Hematopoietic multipotent progenitor cell treated with erythropoietin and hydrocortisone succinate and interleukin-3 and kit ligand, for 6 days (in vitro differentiated cells): ENCODE data around the gene BBS1.
A peak's percentile ranks its signal among the peaks of the same experiment; 100 is the strongest.

Source experiments
- DNase-seq: peaks from one replicate; pipeline ENCODE4 v3.0.0-alpha.2; 2015

Gene BBS1

DNA sequence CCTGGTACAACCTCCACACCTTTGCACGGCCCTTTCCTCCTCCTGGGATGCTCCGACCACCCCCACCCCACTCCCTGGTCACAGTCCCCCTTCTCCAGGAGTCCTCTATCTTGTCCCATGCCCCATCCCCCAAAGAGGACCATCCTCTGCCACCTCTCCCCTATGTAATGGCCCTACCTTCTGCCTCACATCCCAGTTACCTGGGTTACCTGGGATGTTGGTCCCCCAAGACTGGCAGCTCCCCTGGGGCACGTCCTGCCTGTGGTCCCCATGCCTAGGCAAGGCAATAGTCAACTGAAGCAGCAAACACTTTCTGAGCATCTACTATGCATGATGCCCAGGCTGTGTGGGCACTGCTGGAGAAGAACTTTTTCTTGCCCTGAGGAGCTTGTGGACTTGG is 45.0 kb downstream of the BBS1 start:
- no peak for DNase-seq

GRCh38 chr11:66556086-66556485 is 45.7 kb downstream of the BBS1 start:
- no peak for DNase-seq

DNA sequence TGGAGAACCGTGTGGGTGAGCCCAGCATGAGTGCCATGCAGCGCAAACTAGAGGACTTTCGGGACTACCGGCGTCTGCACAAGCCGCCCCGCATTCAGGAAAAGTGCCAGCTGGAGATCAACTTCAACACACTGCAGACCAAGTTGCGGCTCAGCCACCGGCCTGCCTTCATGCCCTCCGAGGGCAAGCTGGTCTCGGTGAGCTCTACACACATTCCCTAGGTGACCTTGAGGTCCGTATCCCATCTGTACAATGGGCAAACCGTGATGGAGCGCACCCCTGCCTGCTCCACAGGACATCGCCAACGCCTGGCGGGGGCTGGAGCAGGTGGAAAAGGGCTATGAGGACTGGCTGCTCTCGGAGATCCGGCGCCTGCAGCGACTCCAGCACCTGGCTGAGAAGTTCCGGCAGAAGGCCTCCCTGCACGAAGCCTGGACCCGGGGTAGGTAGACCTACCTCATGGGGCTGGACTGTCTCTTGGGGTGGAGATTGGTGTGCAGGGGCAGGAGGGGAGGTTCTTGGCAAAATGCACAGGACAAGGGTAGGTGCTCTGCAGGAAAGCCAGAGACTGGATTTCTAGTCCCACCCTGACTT is 47.4 kb downstream of the BBS1 start:
- no peak for DNase-seq

GRCh38 chr11:66559142-66559865 is 48.9 kb downstream of the BBS1 start:
- peak; percentile 62 for DNase-seq

GRCh38 chr11:66559866-66560676 is 49.6 kb downstream of the BBS1 start:
- DNase-seq = no peak

DNA sequence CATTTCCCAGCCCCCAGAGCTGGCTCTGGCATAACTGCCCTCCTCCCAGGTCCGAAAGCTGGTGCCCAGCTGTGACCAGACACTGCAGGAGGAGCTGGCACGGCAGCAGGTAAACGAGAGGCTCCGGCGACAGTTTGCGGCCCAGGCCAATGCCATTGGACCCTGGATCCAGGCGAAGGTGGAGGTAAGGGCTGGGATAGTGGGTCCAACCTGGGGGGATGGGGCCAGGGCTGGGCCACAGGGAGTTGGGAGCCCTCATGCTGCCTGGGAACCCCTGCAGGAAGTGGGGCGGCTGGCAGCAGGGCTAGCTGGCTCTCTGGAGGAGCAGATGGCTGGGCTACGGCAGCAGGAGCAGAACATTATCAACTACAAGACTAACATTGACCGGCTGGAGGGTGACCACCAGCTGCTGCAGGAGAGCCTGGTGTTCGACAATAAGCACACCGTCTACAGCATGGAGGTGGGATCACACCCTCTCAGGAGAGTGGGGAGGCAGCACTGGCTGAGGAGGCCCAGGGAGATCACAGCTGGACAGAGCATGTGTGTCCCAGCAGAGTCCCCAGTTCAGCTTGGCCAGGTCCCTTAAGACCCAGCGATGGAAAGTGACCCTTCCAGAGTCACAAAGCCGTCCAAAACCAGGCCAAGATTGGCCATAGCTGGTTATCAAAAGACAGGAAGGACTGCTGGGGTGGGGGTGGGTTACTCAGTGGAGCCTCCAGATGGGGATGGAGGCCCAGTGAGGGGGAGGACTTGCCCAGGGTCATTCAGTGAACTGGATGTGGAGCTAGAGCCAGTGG is 50.9 kb downstream of the BBS1 start:
- no peak for DNase-seq

GRCh38 chr11:66561975-66562248 is 51.5 kb downstream of the BBS1 start:
- DNase-seq = no peak

DNA sequence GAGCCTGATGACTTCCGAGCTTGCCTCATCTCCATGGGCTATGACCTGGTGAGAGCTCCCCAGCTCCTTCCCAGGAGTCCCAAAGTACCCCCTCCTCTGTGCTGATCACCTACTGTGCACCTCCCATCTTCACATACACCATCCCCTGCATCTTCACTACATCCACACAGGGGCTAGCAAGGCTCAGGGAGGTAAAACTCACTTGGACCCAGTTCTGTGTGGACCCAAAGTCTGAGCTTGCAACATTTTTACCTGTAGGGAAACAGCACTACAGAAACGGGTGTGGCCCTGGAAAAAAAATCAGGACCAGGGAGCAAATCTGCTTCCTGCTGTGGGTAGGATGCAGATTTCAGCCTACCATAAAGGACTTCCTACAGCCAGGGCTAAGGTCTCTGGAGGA is 51.8 kb downstream of the BBS1 start:
- DNase-seq = no peak

DNA sequence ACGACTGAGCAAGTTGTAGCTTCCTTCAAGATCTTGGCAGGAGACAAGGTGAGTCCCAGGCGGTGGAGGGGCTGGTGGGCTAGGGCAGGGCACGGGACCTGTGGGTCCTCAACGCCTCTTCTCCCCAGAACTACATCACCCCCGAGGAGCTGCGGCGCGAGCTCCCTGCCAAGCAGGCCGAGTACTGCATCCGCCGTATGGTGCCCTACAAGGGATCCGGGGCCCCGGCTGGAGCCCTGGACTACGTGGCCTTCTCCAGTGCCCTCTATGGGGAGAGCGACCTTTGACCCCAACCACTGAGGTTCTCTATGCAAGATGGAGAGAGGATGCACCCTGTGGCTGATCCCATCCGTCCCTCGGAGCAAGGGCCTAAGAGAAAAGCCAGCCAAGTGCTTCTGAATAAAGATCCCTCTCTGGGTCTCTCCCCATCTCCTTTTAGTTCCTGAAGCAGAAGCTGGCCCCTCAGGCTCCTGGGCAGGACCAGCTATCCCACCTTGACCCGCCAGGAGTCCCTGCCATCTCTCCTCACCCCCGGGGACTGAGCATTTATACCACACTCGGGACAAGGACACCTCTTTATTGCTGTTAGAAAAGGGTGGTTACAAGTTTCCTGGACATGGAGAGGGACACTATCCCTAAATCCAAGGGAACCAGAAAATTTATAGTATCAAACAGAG is 52.6 kb downstream of the BBS1 start:
- DNase-seq = no peak

- DNase-seq = no peak
These were observed 53.4 kb downstream of the BBS1 start for GRCh38 chr11:66563832-66564231.

- no peak for DNase-seq
These were observed 54.1 kb downstream of the BBS1 start for GRCh38 chr11:66564538-66564937.

GRCh38 chr11:66564984-66565383 is 54.5 kb downstream of the BBS1 start:
- no peak for DNase-seq

DNA sequence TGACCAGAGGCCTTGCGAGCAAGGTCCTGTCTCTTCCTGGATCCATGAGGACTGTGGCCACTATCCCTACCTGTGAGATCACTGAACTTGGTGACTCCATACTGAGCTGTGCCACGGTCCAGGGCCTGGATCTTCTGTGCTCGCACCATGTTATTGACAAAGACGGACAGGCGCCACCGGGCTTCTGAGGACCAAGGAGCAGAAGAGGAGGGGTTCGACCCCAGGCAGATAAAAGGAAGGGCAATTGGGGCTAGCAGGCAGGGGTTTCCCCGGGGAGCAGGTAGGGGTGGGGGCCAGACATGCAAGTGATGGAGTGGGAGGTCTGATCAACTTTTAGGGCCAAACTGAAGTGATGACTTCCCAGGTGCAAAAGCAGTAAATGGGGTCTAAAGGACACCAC is 55.8 kb downstream of the BBS1 start:
- no peak for DNase-seq

- no peak for DNase-seq
These were observed 57.3 kb downstream of the BBS1 start for GRCh38 chr11:66567787-66568123.

DNA sequence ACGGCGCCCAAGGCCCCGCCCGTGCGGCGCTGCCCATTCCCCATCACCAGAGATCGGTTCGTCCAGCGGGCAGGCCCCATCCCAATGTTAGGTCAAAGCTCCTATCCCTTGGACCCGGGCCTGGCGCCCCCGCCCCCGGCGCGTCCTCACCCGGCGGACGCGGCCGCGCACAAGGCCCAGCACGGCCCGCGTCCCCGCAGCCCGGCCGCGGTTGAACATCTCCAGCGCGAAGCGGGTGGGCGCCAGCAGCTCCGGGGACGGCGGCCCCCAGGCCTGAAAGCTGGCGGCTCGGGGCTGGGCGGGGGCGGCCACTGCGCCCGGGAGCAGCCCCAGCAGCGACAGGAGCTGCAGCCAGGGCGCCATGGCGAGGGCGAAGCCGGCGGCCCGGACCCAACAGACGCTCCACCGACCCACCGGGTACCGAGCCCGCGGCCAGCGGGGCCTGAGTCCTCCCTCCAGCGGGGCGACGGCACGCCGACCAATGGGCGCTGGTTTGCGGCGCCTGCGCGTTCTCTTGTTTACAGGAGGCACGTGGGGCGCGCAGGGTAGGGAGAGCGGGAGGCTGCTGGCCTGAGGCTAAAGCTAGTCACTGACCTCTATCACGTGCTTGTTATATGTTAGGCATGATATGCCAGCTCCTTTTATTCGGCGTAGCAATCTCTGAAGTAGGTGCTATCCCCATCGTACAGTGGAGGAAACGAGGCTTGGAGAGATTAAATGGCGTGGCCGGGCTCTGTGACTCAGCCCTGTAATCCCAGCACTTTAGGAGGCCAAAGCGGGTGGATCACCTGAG is 57.9 kb downstream of the BBS1 start, which contains the start of gene CTSF:
Gene CTSF (minus strand): TSS at position 483 of the 793 bp plus-strand sequence. CDS start 120 bp downstream, at position 363.
- peak; percentile 86 for DNase-seq

DNA sequence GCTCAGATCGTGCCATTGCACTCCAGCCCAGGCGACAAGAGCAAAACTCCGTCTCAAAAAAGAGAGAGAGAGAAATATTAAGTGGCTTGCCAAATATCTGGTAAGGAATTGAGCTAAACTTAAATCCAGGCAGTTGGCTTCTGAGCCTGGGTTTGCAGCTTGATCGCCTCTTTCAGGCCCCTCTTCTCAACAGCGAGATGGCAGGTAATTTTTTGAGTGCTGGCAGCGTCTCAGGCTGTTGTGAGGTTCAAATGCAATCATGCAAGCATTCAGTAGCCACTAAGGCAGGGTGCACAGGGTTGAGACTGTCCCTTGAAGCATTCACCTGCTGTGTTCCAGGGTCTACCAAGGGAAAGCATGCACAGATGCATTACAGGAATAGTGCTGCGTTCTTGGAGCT is 58.6 kb downstream of the BBS1 start:
- no peak for DNase-seq

- no peak for DNase-seq
These were observed 59.8 kb downstream of the BBS1 start for GRCh38 chr11:66570079-66570849.

DNA sequence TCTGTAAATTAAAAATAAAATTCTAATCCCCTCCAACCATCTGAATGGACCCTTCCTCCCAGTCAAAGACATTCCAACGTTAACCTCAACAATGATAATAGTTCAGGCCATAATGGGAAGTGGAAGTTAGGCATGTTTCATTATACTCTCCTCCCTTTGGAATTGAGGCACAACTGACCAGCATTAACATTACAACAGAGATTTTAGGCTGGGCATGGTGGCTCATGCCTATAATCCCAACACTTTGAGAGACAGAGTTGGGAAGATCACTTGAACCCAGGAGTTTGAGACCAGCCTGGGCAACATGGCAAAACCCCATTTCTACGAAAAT is 60.4 kb downstream of the BBS1 start:
- no peak for DNase-seq

- peak; percentile 82 for DNase-seq
These were observed 68.7 kb downstream of the BBS1 start for GRCh38 chr11:66579017-66579606.

- DNase-seq = no peak
These were observed 70.4 kb downstream of the BBS1 start for GRCh38 chr11:66580803-66581202.

GRCh38 chr11:66581261-66581660 is 70.8 kb downstream of the BBS1 start:
- no peak for DNase-seq
